HepG2 (cell line): ENCODE data around the gene CUL9. TPM values are rescaled to one million over a fixed set of nuclear protein-coding genes. Genes with fewer than 3 reads are reported as not detected.
A peak's percentile ranks its signal among the peaks of the same experiment; 100 is the strongest.

Experiments
- ATAC-seq: fragments of 200-7000 bp; cut with Tn5 transposase; 3 replicates; pipeline ENCODE4 v1.9.1; 2020; ENCODE audit warnings: mild to moderate bottlenecking, moderate library complexity
- BruUV-seq: library from RNA; stranded (reverse); fragments of 400-500 nt; replicated peaks from 2 replicates; lab custom pipeline; 2021; lab: Mats Ljungman, UMichigan
- CTCF ChIA-PET: fragments of 300-600 bp; formaldehyde crosslinking; extraction: SDS; loops from one replicate; lab custom pipeline; 2021; ENCODE audit warnings: low total read pairs, inconsistent platforms, low intra/inter-chr PET ratio; lab: Yijun Ruan, JAX
- POLR2A ChIA-PET: fragments of 350-600 bp; sonication (Branson Sonifier 250); formaldehyde crosslinking; loops from one replicate; lab custom pipeline; 2020; ENCODE audit warnings: antibody characterized with exemption, inconsistent platforms; lab: Yijun Ruan, JAX
- DNase-seq: peaks from one replicate; pipeline ENCODE4 v3.0.0-alpha.2; 2015; ENCODE audit warnings: low spot score
- FAIRE-seq: peaks from 3 replicates; lab custom pipeline; 2011; peaks lifted over from hg19 to GRCh38; lab: Jason Lieb, UNC
- H2AFZ ChIP-seq: one replicate; pipeline ENCODE4 v1.6.1; 2011; ENCODE audit warnings: low read length, inconsistent platforms
- H3K27ac ChIP-seq: fragments of 300-600 bp; 3 replicates; pipeline ENCODE4 v1.8.0; 2011; ENCODE audit warnings: mixed run types, mild to moderate bottlenecking, mixed read lengths, low read length, inconsistent platforms; ENCODE audit not compliant: insufficient read depth; ENCODE audit errors: extremely low read length
- H3K27me3 ChIP-seq, 2 experiments: fragments of 200-600 bp in 1 of 2; 2 replicates in 1 of 2; 3 replicates in 1 of 2; pipeline versions ENCODE4 v1.6.0 to v1.8.0; 2011; ENCODE audit warnings: low read length in 2 of 2, mild to moderate bottlenecking in 2 of 2, moderate library complexity in 2 of 2, inconsistent platforms in 1 of 2; ENCODE audit not compliant: insufficient read depth in 2 of 2, control insufficient read depth in 1 of 2
- H3K36me3 ChIP-seq, 2 experiments: fragments of 200-600 bp in 1 of 2; replicated peaks in 1 of 2; 2 replicates in 1 of 2; 3 replicates in 1 of 2; pipeline versions ENCODE4 v1.5.1 to v1.8.0; 2011; ENCODE audit warnings: low read length in 2 of 2, inconsistent platforms in 1 of 2; ENCODE audit not compliant: insufficient read depth in 2 of 2, control insufficient read depth in 1 of 2
- H3K4me1 ChIP-seq: 2 replicates; pipeline ENCODE4 v1.5.1; 2012; ENCODE audit warnings: low read length, inconsistent platforms; ENCODE audit not compliant: insufficient read depth
- H3K4me2 ChIP-seq: 2 replicates; pipeline ENCODE4 v1.6.0; 2011; ENCODE audit warnings: low read depth, low read length, inconsistent platforms
- H3K4me3 ChIP-seq, 3 experiments: fragments of 200-600 bp in 1 of 3; sonication (generic), shearing (Covaris generic) in 1 of 3; replicated peaks in 1 of 3; 2 replicates each; pipeline ENCODE4 v1.5.1; 2011 to 2016; ENCODE audit warnings: low read length in 3 of 3, inconsistent platforms in 2 of 3, low read depth in 2 of 3, mild to moderate bottlenecking in 2 of 3, control low read depth in 1 of 3, mixed read lengths in 1 of 3; ENCODE audit not compliant: insufficient read depth in 1 of 3
- H3K79me2 ChIP-seq: one replicate; pipeline ENCODE4 v1.6.1; 2011; ENCODE audit warnings: low read length, inconsistent platforms; ENCODE audit not compliant: insufficient read depth
- H3K9ac ChIP-seq: 2 replicates; pipeline ENCODE4 v1.6.0; 2011; ENCODE audit warnings: mild to moderate bottlenecking, low read depth, low read length, inconsistent platforms; ENCODE audit not compliant: insufficient read depth
- H3K9me3 ChIP-seq: 2 replicates; pipeline ENCODE4 v1.5.1; 2012; ENCODE audit warnings: mild to moderate bottlenecking, low read length
- H4K20me1 ChIP-seq: 2 replicates; pipeline ENCODE4 v1.6.0; 2011; ENCODE audit warnings: inconsistent platforms, mild to moderate bottlenecking, low read length, moderate library complexity; ENCODE audit not compliant: insufficient read depth
- ASH2L ChIP-seq: fragments of 300-600, 200-600 bp; sonication (generic); IDR thresholded peaks from 2 replicates; pipeline ENCODE4 v1.7.0; 2017; ENCODE audit warnings: low read depth, mild to moderate bottlenecking, moderate library complexity, mixed read lengths, low read length; ENCODE audit not compliant: insufficient read length
- CBFB ChIP-seq: sonication (generic); formaldehyde crosslinking; IDR thresholded peaks from 2 replicates; pipeline ENCODE4 v1.4.0; 2020; ENCODE audit warnings: missing genetic modification reagents
- MAFF ChIP-seq: IDR thresholded peaks from 2 replicates; pipeline ENCODE4 v1.6.1; 2011; ENCODE audit warnings: low read depth, low read length, improper control_type of control experiment
- MLLT10 ChIP-seq: sonication (generic); formaldehyde crosslinking; IDR thresholded peaks from 2 replicates; pipeline ENCODE4 v1.4.0; 2020; ENCODE audit warnings: missing genetic modification reagents
- RBAK ChIP-seq: sonication (generic); formaldehyde crosslinking; IDR thresholded peaks from 2 replicates; pipeline ENCODE4 v1.5.1; 2020; ENCODE audit warnings: mild to moderate bottlenecking, missing genetic modification reagents
- SMAD1 ChIP-seq: sonication (generic); formaldehyde crosslinking; IDR thresholded peaks from 2 replicates; pipeline ENCODE4 v1.4.0; 2020; ENCODE audit warnings: missing genetic modification reagents, low read depth, mild to moderate bottlenecking, borderline replicate concordance
- TCF7L2 ChIP-seq: IDR thresholded peaks from 2 replicates; pipeline ENCODE4 v1.6.1; 2011; ENCODE audit warnings: mild to moderate bottlenecking, low read depth, low read length, moderate library complexity
- ZNF3 ChIP-seq: IDR thresholded peaks from 2 replicates; pipeline ENCODE4 v1.7.0; 2017; ENCODE audit warnings: inconsistent platforms
- ZNF629 ChIP-seq: sonication (generic); formaldehyde crosslinking; conservative IDR thresholded peaks from 2 replicates; pipeline ENCODE4 v1.5.0; 2020; ENCODE audit warnings: missing genetic modification reagents
- ZNF747 ChIP-seq: sonication (generic); formaldehyde crosslinking; IDR thresholded peaks from 2 replicates; pipeline ENCODE4 v1.8.1; 2023; ENCODE audit warnings: missing genetic modification reagents, mild to moderate bottlenecking, borderline replicate concordance
- WGBS: methylation state at CpG from one replicate; pipeline ENCODE4 v1.1.6; 2017; ENCODE audit warnings: low lambda C conversion rate; 5-methylcytosine and 5-hydroxymethylcytosine counted together
- in situ Hi-C: cut with HindIII; loops from 2 replicates; pipeline ENCODE4 v1.10.0; 2017; ENCODE audit warnings: low pct_unique_long_range_greater_than_20kb; ENCODE audit not compliant: extremely low pct_ligation_motif_present
- intact Hi-C: fragments of 100-400 bp; cut with micrococcal nuclease; formaldehyde crosslinking; loops from one replicate; pipeline ENCODE4 v1.10.0; 2022; ENCODE audit not compliant: unreplicated experiment
- polyA plus RNA-seq, 8 experiments: library from polyadenylated mRNA; depleted of rRNA in 3 of 8; stranded (reverse) in 7 of 8; unstranded in 1 of 8; fragments of >200 nt; fragmentation: Illumina TruSeq in 4 of 8; extraction: Trizol in 4 of 8; gene quantifications; 2 replicates each; pipeline versions ENCODE4 v1.2.1 to v1.2.3, GENCODE V29; 2011 to 2016; ENCODE audit warnings: low read depth in 4 of 8, missing spikeins in 1 of 8, mixed read lengths in 1 of 8; ENCODE audit not compliant: insufficient read depth in 1 of 8
- total RNA-seq, 5 experiments: library from RNA; depleted of rRNA; stranded (reverse); fragments of >200 nt; fragmentation: Illumina TruSeq; extraction: Trizol; gene quantifications; 2 replicates each; pipeline ENCODE4 v1.2.3, GENCODE V29; 2016; ENCODE audit warnings: low read depth in 1 of 5

Gene CUL9
- total and polyA plus RNA-seq, 2 of the 13 experiments (the other 11 are each of a cell fraction or from before 2014, with no cell fraction given) = 11.4 to 13.7 TPM

DNA sequence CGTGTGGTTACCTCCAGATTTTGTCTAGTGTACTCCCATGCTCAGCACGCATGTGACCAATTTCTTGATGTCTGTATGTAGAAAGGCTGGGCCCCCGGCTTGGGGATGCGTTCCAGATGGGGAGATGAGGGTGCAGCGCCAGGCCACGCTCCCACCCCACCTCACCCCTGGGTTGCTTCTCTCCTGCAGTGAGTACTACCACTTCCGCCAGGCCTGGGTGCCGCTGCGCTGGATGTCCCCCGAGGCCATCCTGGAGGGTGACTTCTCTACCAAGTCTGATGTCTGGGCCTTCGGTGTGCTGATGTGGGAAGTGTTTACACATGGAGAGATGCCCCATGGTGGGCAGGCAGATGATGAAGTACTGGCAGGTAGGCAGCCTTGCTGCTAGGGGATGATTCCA, 22.4 kb upstream of the CUL9 start:
- intact Hi-C loops (no loop called here), in situ Hi-C loops (no loop called here)
- H2AFZ ChIP-seq = no peak overlapping the region
- H3K9me3 ChIP-seq = no peaks in the 10 kb centered on the region
- H3K4me1 ChIP-seq = no peaks in the 10 kb centered on the region
- peaks cover 13 to 19% of the 10 kb centered on the region in 2 experiments for H3K36me3 ChIP-seq
- TF ChIP-seq TCF7L2 (no peak), MLLT10 (no peak), ZNF747 (CRISPR knock-in tag) (no peak), ASH2L (no peak), SMAD1 (CRISPR knock-in tag) (no peak), ZNF3 (CRISPR knock-in tag) (no peak)
- 95% methylated on average over 11 of the region's 11 CpGs for WGBS
- H3K9ac ChIP-seq = no peak overlapping the region
- ATAC-seq (no peak), DNase-seq (no peak), FAIRE-seq (no peak)
- ChIA-PET POLR2A (no interaction called here), CTCF (no interaction called here)
- no peak overlapping the region for H3K4me2 ChIP-seq
- no peaks in the 10 kb centered on the region for H4K20me1 ChIP-seq
- H3K4me3 ChIP-seq = no peak overlapping the region
- H3K27me3 ChIP-seq = no peaks in the 10 kb centered on the region
- BruUV-seq = no TSS peak
- H3K27ac ChIP-seq = no peak overlapping the region
- no peaks in the 10 kb centered on the region for H3K79me2 ChIP-seq

DNA sequence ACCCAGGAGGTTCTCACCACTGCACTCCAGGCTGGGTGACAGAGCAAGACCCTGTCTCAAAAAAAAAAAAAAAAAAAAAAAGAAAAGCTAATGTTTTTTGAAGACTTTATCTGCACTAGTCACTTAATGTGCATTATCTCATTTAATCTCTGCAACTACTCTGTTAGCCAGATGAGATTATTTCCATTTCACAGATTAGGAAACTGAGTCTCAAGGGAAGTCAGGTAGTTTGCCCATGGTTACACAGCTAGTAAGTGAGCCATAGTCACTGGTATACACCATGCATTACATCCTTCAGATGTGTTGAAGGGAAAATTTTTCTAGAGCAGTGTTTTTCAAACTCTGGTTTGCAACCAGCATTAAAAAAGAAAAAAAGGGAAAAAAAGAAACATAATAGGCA, 18.1 kb upstream of the CUL9 start:
- no peak overlapping the region for H3K4me3 ChIP-seq
- ATAC-seq (no peak), DNase-seq (no peak), FAIRE-seq (no peak)
- H3K36me3 ChIP-seq = peaks cover 10 to 19% of the 10 kb centered on the region in 2 experiments
- H3K27me3 ChIP-seq = no peaks in the 10 kb centered on the region
- CTCF ChIA-PET = no interaction called here
- in situ Hi-C loops (no loop called here), intact Hi-C loops (no loop called here)
- H3K4me2 ChIP-seq = no peak overlapping the region
- no TSS peak for BruUV-seq
- H3K9me3 ChIP-seq = no peaks in the 10 kb centered on the region
- no peaks in the 10 kb centered on the region for H3K4me1 ChIP-seq
- no peaks in the 10 kb centered on the region for H4K20me1 ChIP-seq
- no peak overlapping the region for H3K9ac ChIP-seq
- no peak overlapping the region for H2AFZ ChIP-seq
- TF ChIP-seq ZNF629 (CRISPR knock-in tag) (peak; percentile 73), RBAK (CRISPR knock-in tag) (no peak), CBFB (no peak), MAFF (no peak)
- no peak overlapping the region for H3K27ac ChIP-seq
- POLR2A ChIA-PET = no interaction called here
- no peaks in the 10 kb centered on the region for H3K79me2 ChIP-seq
